ENCODE measurements around the gene LHCGR.
"Not testable (repeated sequence)": the region's sequence is repeated elsewhere in the genome, so short reads cannot be mapped to it uniquely, and the experiment has no call there.

Gene LHCGR

DNA sequence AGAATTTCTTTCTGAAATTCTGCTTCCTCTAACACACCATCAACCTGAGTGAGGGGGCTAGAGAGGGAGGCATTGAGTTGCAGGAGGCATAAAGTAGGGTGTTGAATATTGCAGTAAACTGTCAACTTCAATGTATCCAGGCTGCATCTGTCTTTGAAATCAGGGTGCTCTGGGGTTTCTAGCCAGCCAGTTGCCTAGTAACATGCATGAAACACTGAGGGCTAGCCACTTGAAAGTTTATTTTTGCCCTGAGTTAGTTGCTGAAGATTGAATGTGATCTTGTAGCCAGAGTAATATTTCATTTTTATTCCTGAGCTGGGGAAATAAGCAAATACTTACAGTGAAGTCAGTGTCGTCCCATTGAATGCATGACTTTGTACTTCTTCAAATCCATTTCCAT is 41.9 kb downstream of the LHCGR start:
- in situ Hi-C loops (cut with MboI; ENCODE audit: low sequenced_read_pairs) = no loop called here

GRCh38 chr2:48712151-48712550 is 43.4 kb downstream of the LHCGR start:
- in situ Hi-C loops (cut with MboI; ENCODE audit: low sequenced_read_pairs) = no loop called here

DNA sequence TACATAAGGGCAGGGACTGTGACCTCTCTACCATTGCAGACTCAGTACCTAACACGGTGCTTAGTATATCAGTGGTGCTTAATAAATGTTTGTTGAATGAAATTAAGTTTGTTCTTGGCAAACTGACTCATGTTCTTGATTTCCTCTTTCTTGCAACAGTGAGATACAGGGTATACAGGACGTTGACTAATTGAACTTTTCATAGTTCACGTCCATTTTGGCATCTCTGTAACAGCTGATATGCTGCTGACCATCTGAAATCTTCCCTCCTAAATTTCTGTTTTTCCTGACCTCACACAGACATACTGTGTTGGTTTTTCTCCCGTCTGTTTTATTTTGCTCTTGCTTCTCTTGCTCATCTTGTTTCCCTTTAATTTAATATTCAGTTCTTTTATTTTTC is 44.2 kb downstream of the LHCGR start:
- in situ Hi-C loops (cut with MboI; ENCODE audit: low sequenced_read_pairs) = no loop called here

- in situ Hi-C loops (cut with MboI; ENCODE audit: low sequenced_read_pairs) = no loop called here
These were observed 46.2 kb downstream of the LHCGR start for GRCh38 chr2:48709096-48710034.

DNA sequence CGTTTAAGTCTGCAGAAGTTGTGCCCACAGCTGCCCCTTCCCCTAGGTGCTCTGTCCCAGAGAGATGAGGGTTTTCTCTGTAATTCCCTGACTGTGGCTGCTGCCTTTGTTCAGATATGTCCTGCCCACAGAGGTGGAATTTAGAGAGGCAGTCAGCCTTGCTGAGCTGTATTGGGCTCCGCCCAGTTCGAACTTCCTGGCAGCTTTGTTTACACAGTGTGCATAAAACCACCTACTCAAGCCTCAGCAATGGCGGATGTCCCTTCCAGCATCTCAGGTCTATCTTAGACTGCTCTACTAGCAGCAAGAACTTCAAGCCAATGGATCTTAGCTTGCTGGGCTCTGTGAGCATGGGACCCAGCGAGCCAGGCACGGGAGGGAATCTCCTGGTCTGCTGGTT is 48.1 kb downstream of the LHCGR start:
- in situ Hi-C loops (cut with MboI; ENCODE audit: low sequenced_read_pairs) = no loop called here

GRCh38 chr2:48703621-48704020 is 51.9 kb downstream of the LHCGR start:
- in situ Hi-C loops (cut with MboI; ENCODE audit: low sequenced_read_pairs) = not testable (repeated sequence)

DNA sequence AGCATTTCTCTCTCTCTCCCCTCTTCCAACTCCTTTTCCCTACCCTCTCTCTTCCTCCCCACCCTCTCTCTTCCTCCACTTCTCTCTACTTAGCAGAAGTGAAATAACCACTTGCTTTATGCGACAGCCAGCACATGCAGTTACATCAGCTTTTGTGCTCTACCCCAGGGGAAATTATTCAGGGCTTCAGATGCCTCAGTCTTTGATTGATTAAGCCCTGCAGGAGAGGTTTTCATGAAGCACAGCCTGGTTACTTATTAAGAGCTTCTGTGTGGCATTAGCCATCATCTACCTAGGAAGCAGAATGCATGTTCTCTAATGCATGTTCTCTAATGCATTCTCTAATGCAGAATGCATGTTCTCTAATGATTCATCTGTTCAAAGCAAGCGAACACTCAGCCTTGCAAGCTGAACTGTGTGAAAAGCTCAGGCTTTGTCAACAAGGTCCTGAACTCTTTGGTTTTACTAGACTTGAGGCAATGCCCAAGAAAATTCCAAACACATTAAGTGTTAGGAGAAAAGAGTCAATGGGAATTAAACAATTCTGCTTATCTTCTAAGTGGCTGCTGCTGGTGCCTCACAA is 56.1 kb downstream of the LHCGR start:
- in situ Hi-C loops (cut with MboI; ENCODE audit: low sequenced_read_pairs) = no loop called here

DNA sequence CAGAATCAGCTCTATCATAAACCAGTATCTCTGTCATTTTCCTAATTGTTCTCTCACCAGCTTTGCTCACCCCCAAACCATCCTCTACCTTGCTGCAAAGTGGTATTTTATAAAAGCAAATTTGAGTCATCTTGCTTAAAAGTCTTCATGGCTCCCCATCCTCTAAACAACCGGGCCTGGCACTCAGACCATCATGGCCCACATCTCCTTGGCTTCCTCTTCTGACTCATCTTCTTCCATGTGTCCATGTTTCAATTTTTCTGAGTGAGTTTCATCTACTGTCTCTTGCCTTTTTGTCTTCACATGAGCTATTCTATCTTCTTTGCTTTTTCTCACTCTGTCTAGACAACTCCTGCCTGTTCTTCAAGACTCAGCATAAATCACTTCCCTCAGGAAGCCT is 58.6 kb downstream of the LHCGR start:
- in situ Hi-C loops (cut with MboI; ENCODE audit: low sequenced_read_pairs) = no loop called here

DNA sequence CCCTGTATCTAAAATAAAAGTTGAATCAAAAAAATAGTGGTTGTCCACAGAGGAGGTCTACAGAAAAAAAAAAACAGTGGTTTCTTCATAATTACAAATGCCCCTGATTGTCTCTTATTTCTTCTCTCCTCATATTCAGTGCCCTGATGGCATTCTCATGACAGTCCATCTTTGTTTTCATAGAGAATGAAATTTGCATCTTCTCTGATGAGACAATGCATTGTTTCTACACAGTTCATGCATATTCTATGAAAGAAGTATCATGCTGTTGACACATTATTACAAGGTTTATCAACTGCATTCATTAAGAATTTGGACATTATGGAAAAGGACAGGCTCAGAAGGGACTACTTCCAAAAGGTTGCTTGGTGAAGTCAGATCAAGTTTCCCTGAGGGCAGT is 59.5 kb downstream of the LHCGR start:
- in situ Hi-C loops (cut with MboI; ENCODE audit: low sequenced_read_pairs) = no loop called here

GRCh38 chr2:48694149-48694548 is 61.4 kb downstream of the LHCGR start:
- in situ Hi-C loops (cut with MboI; ENCODE audit: low sequenced_read_pairs) = no loop called here

DNA sequence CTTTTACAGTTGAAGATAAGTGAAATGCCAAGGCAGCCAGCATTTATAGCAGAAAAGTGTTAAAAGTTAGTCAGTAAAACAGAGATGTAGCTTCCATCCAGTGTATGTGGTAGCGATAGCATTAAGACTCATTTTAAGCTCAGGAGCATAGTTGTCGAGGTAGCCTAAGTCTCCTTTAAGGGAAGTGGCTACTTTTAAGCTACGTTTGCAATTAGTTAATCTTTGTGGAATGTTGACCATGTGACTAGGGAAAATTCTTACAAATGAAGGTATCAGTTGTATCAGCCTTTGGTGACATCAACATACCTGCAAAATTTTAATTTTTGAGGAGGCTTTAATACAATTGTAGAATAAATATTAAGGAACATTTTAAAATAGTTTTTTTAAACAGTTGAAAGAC is 61.9 kb downstream of the LHCGR start:
- in situ Hi-C loops (cut with MboI; ENCODE audit: low sequenced_read_pairs) = no loop called here

- in situ Hi-C loops (cut with MboI; ENCODE audit: low sequenced_read_pairs) = no loop called here
These were observed 62.5 kb downstream of the LHCGR start for GRCh38 chr2:48693066-48693465.

- in situ Hi-C loops (cut with MboI; ENCODE audit: low sequenced_read_pairs) = no loop called here
These were observed 63.4 kb downstream of the LHCGR start for GRCh38 chr2:48691935-48692691.

- in situ Hi-C loops (cut with MboI; ENCODE audit: low sequenced_read_pairs) = no loop called here
These were observed 70.4 kb downstream of the LHCGR start for GRCh38 chr2:48685126-48685525.

- in situ Hi-C loops (cut with MboI; ENCODE audit: low sequenced_read_pairs) = no loop called here
These were observed 78.1 kb downstream of the LHCGR start for GRCh38 chr2:48677450-48677849.

DNA sequence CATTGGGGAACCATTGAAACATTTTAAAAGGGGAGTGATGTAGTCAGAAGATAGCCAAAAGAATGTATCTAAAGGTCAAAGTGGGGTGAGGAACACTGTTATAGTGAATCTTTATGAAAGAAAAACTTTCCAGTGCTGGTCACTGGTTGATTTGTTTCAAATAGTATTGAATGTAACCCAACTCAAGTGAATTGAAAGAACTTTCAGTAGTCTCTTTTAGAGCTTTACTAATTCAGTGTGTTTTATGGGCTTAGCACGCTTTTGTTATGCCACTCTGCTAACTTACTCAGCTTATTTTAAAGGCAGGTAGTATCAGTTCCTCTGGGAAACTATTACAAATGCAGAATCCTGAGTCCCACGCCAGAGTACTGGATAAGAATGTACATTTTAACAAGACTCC is 80.6 kb downstream of the LHCGR start:
- in situ Hi-C loops (cut with MboI; ENCODE audit: low sequenced_read_pairs) = no loop called here

DNA sequence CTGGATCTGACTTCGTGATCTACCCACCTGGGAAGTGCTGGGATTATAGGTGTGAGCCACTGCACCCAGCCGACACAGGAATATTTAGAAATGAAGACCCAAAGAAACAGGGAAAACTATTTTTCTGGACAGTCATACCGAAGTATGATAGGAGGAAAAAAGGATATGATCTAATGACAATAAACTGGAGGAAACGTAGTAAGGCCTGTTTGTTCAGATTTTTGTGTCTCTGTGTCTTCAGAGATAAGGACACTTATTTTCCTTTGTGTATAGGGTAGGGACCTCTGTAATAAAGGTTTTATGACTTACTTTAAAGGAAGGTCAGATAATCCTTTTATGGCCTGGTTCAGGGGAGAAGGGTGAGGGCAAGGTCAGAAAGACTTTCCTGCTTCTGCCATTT is 81.9 kb downstream of the LHCGR start:
- in situ Hi-C loops (cut with MboI; ENCODE audit: low sequenced_read_pairs) = no loop called here

DNA sequence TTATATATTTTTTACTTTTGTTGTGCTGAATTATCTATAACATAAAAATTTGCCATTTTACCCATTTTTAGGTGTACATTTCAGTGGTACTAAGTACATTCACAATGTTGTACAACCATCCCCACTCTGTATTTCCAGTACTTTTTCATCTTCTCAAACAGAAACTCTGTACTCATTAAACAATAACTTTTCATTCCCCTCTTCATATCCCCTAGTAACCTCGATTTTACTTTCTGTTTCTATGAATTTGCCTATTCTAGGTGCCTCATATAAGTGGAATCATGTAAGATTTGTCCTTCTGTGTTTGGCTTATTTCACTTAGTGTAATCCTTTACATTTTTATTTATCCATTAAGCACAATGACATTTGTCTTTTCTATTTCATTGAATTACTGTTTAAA is 86.5 kb downstream of the LHCGR start:
- in situ Hi-C loops (cut with MboI; ENCODE audit: low sequenced_read_pairs) = no loop called here

DNA sequence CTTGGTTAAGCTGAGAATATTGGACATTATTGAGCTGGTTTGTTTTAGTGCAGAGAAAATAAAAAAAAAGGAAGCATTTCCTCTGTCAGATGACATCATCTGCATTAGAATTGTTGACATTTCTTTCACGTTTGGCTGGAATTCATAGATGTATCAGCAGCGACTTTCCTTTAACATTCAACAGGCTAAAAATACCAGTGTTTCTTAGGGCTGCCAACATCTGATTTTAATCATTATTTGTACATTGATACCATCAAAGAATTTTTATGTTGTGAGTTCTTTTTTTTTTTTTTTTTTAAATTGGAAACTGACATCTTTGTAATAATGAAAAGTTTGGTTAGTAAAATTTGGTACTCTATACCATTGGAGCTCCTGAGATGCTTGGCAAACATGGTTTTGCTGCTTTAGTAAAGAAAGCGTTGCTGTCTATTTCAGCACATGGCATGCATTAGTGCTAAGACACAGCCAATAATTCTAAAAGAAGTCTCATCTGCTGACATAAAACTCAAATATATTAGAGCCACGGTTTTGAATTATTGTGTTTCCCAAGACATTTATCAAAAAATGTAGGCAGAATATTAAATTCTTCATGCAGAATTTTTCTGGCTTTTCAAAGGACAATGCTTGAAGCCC is 104.2 kb downstream of the LHCGR start:
- in situ Hi-C loops (cut with MboI; ENCODE audit: low sequenced_read_pairs) = no loop called here

DNA sequence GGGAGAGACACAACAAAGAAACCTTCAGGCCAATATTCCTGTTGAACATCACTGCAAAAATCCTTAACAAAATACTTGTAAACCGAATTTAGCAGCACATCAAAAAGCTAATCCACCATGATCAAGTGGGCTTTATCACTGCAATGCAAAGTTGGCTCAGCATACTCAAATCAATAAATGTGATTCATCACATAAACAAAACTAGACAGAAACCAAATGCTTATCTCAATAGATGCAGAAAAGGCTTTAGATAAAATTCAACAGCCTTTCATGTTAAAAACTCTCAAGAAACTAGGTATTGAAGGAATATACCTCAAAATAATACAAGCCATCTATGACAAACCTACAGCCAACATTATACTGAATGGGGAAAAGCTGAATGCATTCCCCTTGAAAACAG is 117.3 kb downstream of the LHCGR start:
- in situ Hi-C loops (cut with MboI; ENCODE audit: low sequenced_read_pairs) = no loop called here
